K562 (cell line): ENCODE measurements around the gene MAS1L. TPM values are rescaled to one million over a fixed set of nuclear protein-coding genes. Genes with fewer than 3 reads are reported as not detected.
A peak's percentile ranks its signal among the peaks of the same experiment; 100 is the strongest.

Experiments used
- ATAC-seq: fragments of 200-7000 bp; cut with Tn5 transposase; 3 replicates; pipeline ENCODE4 v1.9.1; 2020; ENCODE audit warnings: moderate library complexity
- BruUV-seq: library from RNA; stranded (reverse); fragments of 400-500 nt; replicated peaks from 2 replicates; lab custom pipeline; 2021; lab: Mats Ljungman, UMichigan
- CTCF ChIA-PET: fragments of 300-600 bp; formaldehyde crosslinking; extraction: SDS; loops from one replicate; lab custom pipeline; 2021; ENCODE audit warnings: low intra/inter-chr PET ratio; lab: Yijun Ruan, JAX
- POLR2A ChIA-PET: fragments of 300-600, 350-650 bp; sonication (Branson Sonifier 250); formaldehyde crosslinking; extraction: SDS; loops from one replicate; lab custom pipeline; 2021; ENCODE audit warnings: antibody characterized with exemption, inconsistent platforms; lab: Yijun Ruan, JAX
- DNase-seq, 4 experiments: peaks; one replicate each; pipeline versions ENCODE4 v3.0.0 to v3.0.0-alpha.2; 2011 to 2018; ENCODE audit warnings: low spot score in 3 of 4, mixed read lengths in 3 of 4; ENCODE audit errors: extremely low read depth in 1 of 4
- FAIRE-seq: peaks from 2 replicates; lab custom pipeline; 2011; peaks lifted over from hg19 to GRCh38; lab: Jason Lieb, UNC
- H2AFZ ChIP-seq: 2 replicates; pipeline ENCODE4 v1.6.0; 2011; ENCODE audit warnings: low read depth, low read length, control low read depth, inconsistent platforms
- H3K27ac ChIP-seq: fragments of 200-600 bp; 3 replicates; pipeline ENCODE4 v1.8.0; 2011; ENCODE audit warnings: low read depth, mild to moderate bottlenecking, control low read depth, inconsistent platforms, low read length, moderate library complexity, mixed read lengths; ENCODE audit errors: extremely low read depth
- H3K27me3 ChIP-seq, 2 experiments: fragments of 300-600 bp in 1 of 2; 2 replicates in 1 of 2; 3 replicates in 1 of 2; pipeline versions ENCODE4 v1.6.0 to v1.8.0; 2011; ENCODE audit warnings: inconsistent platforms in 2 of 2, low read length in 2 of 2, mild to moderate bottlenecking in 1 of 2, mixed read lengths in 1 of 2, moderate library complexity in 1 of 2; ENCODE audit not compliant: control insufficient read depth in 2 of 2, insufficient read depth in 2 of 2
- H3K36me3 ChIP-seq: fragments of 300-600 bp; 3 replicates; pipeline ENCODE4 v1.8.0; 2011; ENCODE audit warnings: mild to moderate bottlenecking, low read length, inconsistent platforms; ENCODE audit not compliant: control insufficient read depth, insufficient read depth
- H3K4me1 ChIP-seq, 2 experiments: fragments of 200-600 bp in 1 of 2; replicated peaks in 1 of 2; 2 replicates in 1 of 2; 3 replicates in 1 of 2; pipeline versions ENCODE4 v1.5.1 to v1.8.0; 2011; ENCODE audit warnings: inconsistent platforms in 2 of 2, low read length in 2 of 2, mild to moderate bottlenecking in 1 of 2, mixed read lengths in 1 of 2, moderate library complexity in 1 of 2; ENCODE audit not compliant: control insufficient read depth in 2 of 2, insufficient read depth in 2 of 2
- H3K4me2 ChIP-seq: 2 replicates; pipeline ENCODE4 v1.6.1; 2011; ENCODE audit warnings: low read length, control low read depth, inconsistent platforms, mixed read lengths; ENCODE audit not compliant: insufficient read depth
- H3K4me3 ChIP-seq: fragments of 200-600 bp; sonication (generic), shearing (Covaris generic); 2 replicates; pipeline ENCODE4 v1.5.1; 2016; ENCODE audit warnings: control low read depth, inconsistent platforms
- H3K79me2 ChIP-seq: fragments of 200-600 bp; 3 replicates; pipeline ENCODE4 v1.8.0; 2011; ENCODE audit warnings: low read length, inconsistent platforms; ENCODE audit not compliant: control insufficient read depth, insufficient read depth
- H3K9ac ChIP-seq, 2 experiments: 2 replicates each; pipeline versions ENCODE4 v1.6.0 to v1.6.1; 2011; ENCODE audit warnings: low read depth in 2 of 2, low read length in 2 of 2, control low read depth in 1 of 2, inconsistent platforms in 1 of 2, mild to moderate bottlenecking in 1 of 2, mixed read lengths in 1 of 2; ENCODE audit not compliant: insufficient read depth in 1 of 2
- H3K9me1 ChIP-seq: one replicate; pipeline ENCODE4 v1.6.0; 2011; ENCODE audit warnings: inconsistent platforms, mild to moderate bottlenecking, low read length, moderate library complexity; ENCODE audit not compliant: control insufficient read depth, insufficient read depth
- H3K9me3 ChIP-seq: replicated peaks from 2 replicates; pipeline ENCODE4 v1.5.1; 2011; ENCODE audit warnings: low read depth, low read length, inconsistent platforms; ENCODE audit not compliant: control insufficient read depth, insufficient read depth
- H4K20me1 ChIP-seq: replicated peaks from 2 replicates; pipeline ENCODE4 v1.6.1; 2011; ENCODE audit warnings: low read length, inconsistent platforms, mixed read lengths; ENCODE audit not compliant: control insufficient read depth, insufficient read depth
- BHLHE40 ChIP-seq: IDR thresholded peaks from 2 replicates; pipeline ENCODE4 v1.6.1; 2011; ENCODE audit warnings: low read length, improper control_type of control experiment
- FOXK1 ChIP-seq: sonication (generic); formaldehyde crosslinking; IDR thresholded peaks from 2 replicates; pipeline ENCODE4 v1.8.0; 2022; ENCODE audit warnings: missing genetic modification reagents, mild to moderate bottlenecking, borderline replicate concordance
- GABPB2 ChIP-seq: fragments of 250-450 bp; sonication (Bioruptor Pico); conservative IDR thresholded peaks from 2 replicates; pipeline ENCODE4 v1.5.1; 2021; ENCODE audit warnings: mild to moderate bottlenecking
- KLF16 ChIP-seq: IDR thresholded peaks from 2 replicates; pipeline ENCODE4 v1.6.1; 2016; ENCODE audit warnings: antibody characterized with exemption
- NFE2 ChIP-seq: IDR thresholded peaks from 2 replicates; pipeline ENCODE4 v1.6.1; 2014; ENCODE audit warnings: antibody characterized with exemption, low read depth
- TCF7L2 ChIP-seq: fragments of 150-350 bp; IDR thresholded peaks from 2 replicates; pipeline ENCODE4 v1.6.1; 2016; ENCODE audit warnings: low read depth, mild to moderate bottlenecking, low read length, moderate library complexity
- TSC22D4 ChIP-seq: fragments of 450-650 bp; IDR thresholded peaks from 2 replicates; pipeline ENCODE4 v1.6.1; 2016; ENCODE audit warnings: missing genetic modification characterization, missing biosample characterization, control low read depth
- ZNF316 ChIP-seq: fragments of 450-650 bp; IDR thresholded peaks from 2 replicates; pipeline ENCODE4 v1.6.1; 2016
- ZSCAN32 ChIP-seq: fragments of 450-650 bp; formaldehyde crosslinking; IDR thresholded peaks from 2 replicates; pipeline ENCODE4 v1.4.0; 2020; ENCODE audit warnings: mild to moderate bottlenecking, moderate library complexity
- WGBS: fragments of 100-300 bp; shearing (Covaris generic); methylation state at CpG from one replicate; pipeline ENCODE4 v1.1.6; 2016; ENCODE audit warnings: low coverage, mixed read lengths; ENCODE audit not compliant: insufficient coverage; ENCODE audit errors: missing lambda C conversion rate; 5-methylcytosine and 5-hydroxymethylcytosine counted together
- in situ Hi-C: fragments of 300-500 bp; cut with MboI; formaldehyde crosslinking; loops from 4 replicates; pipeline ENCODE4 v1.15.0; 2018; ENCODE audit warnings: inconsistent platforms, mixed read lengths
- intact Hi-C: fragments of 100-400 bp; cut with micrococcal nuclease; formaldehyde crosslinking; loops from 2 replicates; pipeline ENCODE4 v1.14.2; 2022
- polyA plus RNA-seq, 8 experiments: library from polyadenylated mRNA; depleted of rRNA in 4 of 8; stranded (reverse) in 5 of 8; unstranded in 3 of 8; fragments of >200 nt; fragmentation: Nextera tagmentation in 2 of 8; fragmentation: Illumina TruSeq in 1 of 8; extraction: Ambion mirVana in 2 of 8; extraction: Trizol in 1 of 8; gene quantifications; 2 replicates each; pipeline versions ENCODE4 v1.2.1 to v1.2.3, GENCODE V29; 2011 to 2014; ENCODE audit warnings: inconsistent platforms in 1 of 8, missing spikeins in 1 of 8
- total RNA-seq, 7 experiments: library from RNA; depleted of rRNA in 6 of 7; stranded (reverse); fragments of >200 nt in 6 of 7; fragmentation: Illumina TruSeq in 2 of 7; extraction: Trizol in 2 of 7; gene quantifications; 2 replicates each; pipeline versions ENCODE4 v1.2.1 to v1.2.3, GENCODE V29; 2011 to 2021; ENCODE audit warnings: low replicate concordance in 1 of 7
- TF ChIP-seq, protein P1 (sequence below), 2 experiments: fragments of 450-650 bp; IDR thresholded peaks; 2 replicates each; pipeline ENCODE4 v1.6.1; 2018; ENCODE audit warnings: mild to moderate bottlenecking in 2 of 2, low read depth in 1 of 2; ENCODE audit not compliant: partially characterized antibody in 2 of 2
- TF ChIP-seq, protein P2 (sequence below): sonication (generic); formaldehyde crosslinking; IDR thresholded peaks from 2 replicates; pipeline ENCODE4 v1.8.1; 2022; ENCODE audit warnings: missing genetic modification reagents
- TF ChIP-seq, protein P3 (sequence below): sonication (generic); formaldehyde crosslinking; IDR thresholded peaks from 2 replicates; pipeline ENCODE4 v1.5.0; 2020; ENCODE audit warnings: missing genetic modification reagents

The MAS1L gene
- total and polyA plus RNA-seq, 9 of the 15 experiments (the other 6 are each of a cell fraction or from before 2014, with no cell fraction given) = not detected

DNA sequence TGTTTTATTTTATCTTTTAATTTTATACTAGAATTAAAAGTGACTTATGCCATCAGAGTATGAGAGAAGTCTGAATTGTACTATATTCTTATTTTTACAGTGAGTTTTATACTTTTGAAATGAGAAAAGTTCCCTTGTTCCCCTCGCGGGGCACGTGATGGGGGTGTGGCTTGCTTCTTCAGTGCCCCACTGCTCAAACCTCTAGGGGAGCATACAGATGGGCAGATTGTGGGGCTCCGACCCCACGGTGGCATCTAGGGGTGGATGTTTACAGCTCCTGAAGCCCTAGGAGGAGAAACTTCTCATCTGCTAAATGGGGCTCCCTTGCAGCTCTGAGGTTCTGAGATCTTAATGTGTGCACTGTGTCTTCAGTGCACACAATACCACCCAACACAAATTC is 11.9 kb upstream of the MAS1L start:
- no peak overlapping the region for H3K27ac ChIP-seq
- BruUV-seq = no TSS peak
- peaks cover 7 to 34% of the 10 kb centered on the region in 2 experiments; a peak in 3 of 5 replicates for H3K27me3 ChIP-seq
- H3K9me3 ChIP-seq = no peaks in the 10 kb centered on the region
- no peak for DNase-seq
- ChIA-PET CTCF (no interaction called here), POLR2A (no interaction called here)
- no peak for ATAC-seq
- H3K4me2 ChIP-seq = no peak overlapping the region
- no peaks in the 10 kb centered on the region for H3K9me1 ChIP-seq
- TF ChIP-seq ZNF316 = no peak
- TF ChIP-seq KLF16 = no peak
- no peak for TF ChIP-seq NFE2
- 0 out of 2 replicates have a peak, but pooled peaks have one; percentile 30 for TF ChIP-seq BHLHE40
- TF ChIP-seq, protein P1, sequence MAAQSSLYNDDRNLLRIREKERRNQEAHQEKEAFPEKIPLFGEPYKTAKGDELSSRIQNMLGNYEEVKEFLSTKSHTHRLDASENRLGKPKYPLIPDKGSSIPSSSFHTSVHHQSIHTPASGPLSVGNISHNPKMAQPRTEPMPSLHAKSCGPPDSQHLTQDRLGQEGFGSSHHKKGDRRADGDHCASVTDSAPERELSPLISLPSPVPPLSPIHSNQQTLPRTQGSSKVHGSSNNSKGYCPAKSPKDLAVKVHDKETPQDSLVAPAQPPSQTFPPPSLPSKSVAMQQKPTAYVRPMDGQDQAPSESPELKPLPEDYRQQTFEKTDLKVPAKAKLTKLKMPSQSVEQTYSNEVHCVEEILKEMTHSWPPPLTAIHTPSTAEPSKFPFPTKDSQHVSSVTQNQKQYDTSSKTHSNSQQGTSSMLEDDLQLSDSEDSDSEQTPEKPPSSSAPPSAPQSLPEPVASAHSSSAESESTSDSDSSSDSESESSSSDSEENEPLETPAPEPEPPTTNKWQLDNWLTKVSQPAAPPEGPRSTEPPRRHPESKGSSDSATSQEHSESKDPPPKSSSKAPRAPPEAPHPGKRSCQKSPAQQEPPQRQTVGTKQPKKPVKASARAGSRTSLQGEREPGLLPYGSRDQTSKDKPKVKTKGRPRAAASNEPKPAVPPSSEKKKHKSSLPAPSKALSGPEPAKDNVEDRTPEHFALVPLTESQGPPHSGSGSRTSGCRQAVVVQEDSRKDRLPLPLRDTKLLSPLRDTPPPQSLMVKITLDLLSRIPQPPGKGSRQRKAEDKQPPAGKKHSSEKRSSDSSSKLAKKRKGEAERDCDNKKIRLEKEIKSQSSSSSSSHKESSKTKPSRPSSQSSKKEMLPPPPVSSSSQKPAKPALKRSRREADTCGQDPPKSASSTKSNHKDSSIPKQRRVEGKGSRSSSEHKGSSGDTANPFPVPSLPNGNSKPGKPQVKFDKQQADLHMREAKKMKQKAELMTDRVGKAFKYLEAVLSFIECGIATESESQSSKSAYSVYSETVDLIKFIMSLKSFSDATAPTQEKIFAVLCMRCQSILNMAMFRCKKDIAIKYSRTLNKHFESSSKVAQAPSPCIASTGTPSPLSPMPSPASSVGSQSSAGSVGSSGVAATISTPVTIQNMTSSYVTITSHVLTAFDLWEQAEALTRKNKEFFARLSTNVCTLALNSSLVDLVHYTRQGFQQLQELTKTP (IDR thresholded peaks at IDR 0.05; ENCODE audit: low read depth in 1 of 2, partially characterized antibody in 2 of 2) = no peak
- TF ChIP-seq TCF7L2 = no peak
- TF ChIP-seq, protein P2, sequence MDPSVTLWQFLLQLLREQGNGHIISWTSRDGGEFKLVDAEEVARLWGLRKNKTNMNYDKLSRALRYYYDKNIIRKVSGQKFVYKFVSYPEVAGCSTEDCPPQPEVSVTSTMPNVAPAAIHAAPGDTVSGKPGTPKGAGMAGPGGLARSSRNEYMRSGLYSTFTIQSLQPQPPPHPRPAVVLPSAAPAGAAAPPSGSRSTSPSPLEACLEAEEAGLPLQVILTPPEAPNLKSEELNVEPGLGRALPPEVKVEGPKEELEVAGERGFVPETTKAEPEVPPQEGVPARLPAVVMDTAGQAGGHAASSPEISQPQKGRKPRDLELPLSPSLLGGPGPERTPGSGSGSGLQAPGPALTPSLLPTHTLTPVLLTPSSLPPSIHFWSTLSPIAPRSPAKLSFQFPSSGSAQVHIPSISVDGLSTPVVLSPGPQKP (CRISPR knock-in tag) = no peak
- TF ChIP-seq, protein P3, sequence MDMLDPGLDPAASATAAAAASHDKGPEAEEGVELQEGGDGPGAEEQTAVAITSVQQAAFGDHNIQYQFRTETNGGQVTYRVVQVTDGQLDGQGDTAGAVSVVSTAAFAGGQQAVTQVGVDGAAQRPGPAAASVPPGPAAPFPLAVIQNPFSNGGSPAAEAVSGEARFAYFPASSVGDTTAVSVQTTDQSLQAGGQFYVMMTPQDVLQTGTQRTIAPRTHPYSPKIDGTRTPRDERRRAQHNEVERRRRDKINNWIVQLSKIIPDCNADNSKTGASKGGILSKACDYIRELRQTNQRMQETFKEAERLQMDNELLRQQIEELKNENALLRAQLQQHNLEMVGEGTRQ (CRISPR knock-in tag) = peak; percentile 53
- no peak for TF ChIP-seq ZSCAN32
- no peak for TF ChIP-seq FOXK1
- TF ChIP-seq GABPB2 (CRISPR knock-in tag) = no peak
- TF ChIP-seq TSC22D4 (tag) = no peak
- intact Hi-C loops = no loop called here
- in situ Hi-C loops = no loop called here
- H3K4me3 ChIP-seq = no peak overlapping the region
- no peak overlapping the region for H2AFZ ChIP-seq
- no peak for FAIRE-seq
- no peaks in the 10 kb centered on the region; a peak in 1 of 5 replicates for H3K4me1 ChIP-seq
- no peaks in the 10 kb centered on the region for H3K36me3 ChIP-seq
- 4% methylated on average over 5 of the region's 5 CpGs for WGBS
- no peak overlapping the region for H3K9ac ChIP-seq
- no peaks in the 10 kb centered on the region for H3K79me2 ChIP-seq
- H4K20me1 ChIP-seq = 0 out of 2 replicates have a peak, but pooled peaks cover 2% of the 10 kb centered on the region
